NCI-H2196 treated with DMSO at 0.1 percent for 48 hours (cell line): Measurements from ENCODE around the gene ENTR1.

Experiments used
- DNase-seq: peaks from one replicate; lab custom pipeline; 2025; ENCODE audit not compliant: unreplicated experiment; lab: John Stamatoyannopoulos, UW

The ENTR1 gene

GRCh38 chr9:136363106-136363948 is 47.1 kb downstream of the ENTR1 start, which contains the start of gene DNLZ:
Gene DNLZ (minus strand): TSS chr9:136363744. CDS start chr9:136363714, 30 bp downstream.
- DNase-seq: peak; percentile 81

- DNase-seq: no peak
These were observed 48.0 kb downstream of the ENTR1 start for GRCh38 chr9:136362450-136362784.

- DNase-seq: no peak
These were observed 48.5 kb downstream of the ENTR1 start for GRCh38 chr9:136361754-136362449.

GRCh38 chr9:136361047-136361753 is 49.2 kb downstream of the ENTR1 start:
- no peak for DNase-seq

- DNase-seq: no peak
These were observed 50.4 kb downstream of the ENTR1 start for GRCh38 chr9:136359774-136360718.

GRCh38 chr9:136358888-136359287 is 51.5 kb downstream of the ENTR1 start:
- no peak for DNase-seq

- DNase-seq: no peak
These were observed 52.4 kb downstream of the ENTR1 start for GRCh38 chr9:136358016-136358415.

GRCh38 chr9:136357202-136357725 is 53.1 kb downstream of the ENTR1 start:
- DNase-seq: no peak

GRCh38 chr9:136355616-136356557 is 54.5 kb downstream of the ENTR1 start:
- no peak for DNase-seq

GRCh38 chr9:136354592-136355085 is 55.8 kb downstream of the ENTR1 start:
- DNase-seq: no peak

GRCh38 chr9:136353757-136354488 is 56.5 kb downstream of the ENTR1 start:
- no peak for DNase-seq

- DNase-seq: no peak
These were observed 57.3 kb downstream of the ENTR1 start for GRCh38 chr9:136353088-136353487.

- DNase-seq: no peak
These were observed 57.7 kb downstream of the ENTR1 start for GRCh38 chr9:136352682-136353081.
